Natural killer cell (primary cell): ENCODE data around the gene NID1. TPM values are rescaled to one million over a fixed set of nuclear protein-coding genes. Genes with fewer than 3 reads are reported as not detected.

Experiments used
- ATAC-seq, 3 donors: fragments of 150-1000 bp in 2 of 3; fragments of 200-7000 bp in 1 of 3; cut with Tn5 transposase; 1 replicate in 1 of 3; 2 replicates in 2 of 3; pipeline ENCODE4 v1.10.0; 2021; ENCODE audit warnings: mild to moderate bottlenecking in 2 of 3, moderate library complexity in 2 of 3
- DNase-seq, 2 donors: peaks; one replicate each; pipeline versions ENCODE4 v3.0.0 to v3.0.0-alpha.2; 2013 to 2021; ENCODE audit warnings: mixed read lengths in 1 of 2
- H3K27ac ChIP-seq: one replicate; pipeline ENCODE4 v1.5.1; 2013; ENCODE audit warnings: mild to moderate bottlenecking, low read length
- H3K27me3 ChIP-seq: one replicate; pipeline ENCODE4 v1.6.1; 2013; ENCODE audit warnings: low read length; ENCODE audit not compliant: control insufficient read depth, insufficient read depth
- H3K36me3 ChIP-seq: one replicate; pipeline ENCODE4 v1.6.1; 2013; ENCODE audit warnings: low read length; ENCODE audit not compliant: control insufficient read depth, insufficient read depth
- H3K4me1 ChIP-seq: one replicate; pipeline ENCODE4 v1.6.1; 2013; ENCODE audit warnings: low read length; ENCODE audit not compliant: control insufficient read depth, insufficient read depth
- H3K4me3 ChIP-seq: one replicate; pipeline ENCODE4 v1.5.1; 2013; ENCODE audit warnings: low read length
- H3K9me3 ChIP-seq: one replicate; pipeline ENCODE4 v1.6.1; 2013; ENCODE audit warnings: low read length; ENCODE audit not compliant: control insufficient read depth, insufficient read depth
- H3K27ac Mint-ChIP-seq, 2 donors: one replicate each; pipeline ENCODE4 v1.8.0; 2022; ENCODE audit warnings: mild to moderate bottlenecking in 2 of 2, mixed read lengths in 2 of 2, moderate library complexity in 1 of 2
- H3K27me3 Mint-ChIP-seq, 2 donors: one replicate each; pipeline ENCODE4 v1.8.0; 2022; ENCODE audit warnings: low read depth in 2 of 2, mixed read lengths in 2 of 2
- H3K36me3 Mint-ChIP-seq: one replicate; pipeline ENCODE4 v1.8.0; 2022; ENCODE audit warnings: mixed read lengths
- H3K4me1 Mint-ChIP-seq, 2 donors: one replicate each; pipeline ENCODE4 v1.8.0; 2022; ENCODE audit warnings: mixed read lengths in 2 of 2
- H3K4me3 Mint-ChIP-seq: one replicate; pipeline ENCODE4 v1.8.0; 2022; ENCODE audit warnings: mild to moderate bottlenecking, moderate library complexity, mixed read lengths
- H3K9me3 Mint-ChIP-seq, 2 donors: one replicate each; pipeline ENCODE4 v1.8.0; 2022; ENCODE audit warnings: mixed read lengths in 2 of 2
- WGBS: methylation state at CpG from one replicate; pipeline ENCODE4 v1.1.7; 2013; ENCODE audit warnings: missing lambda C conversion rate; ENCODE audit not compliant: insufficient coverage; 5-methylcytosine and 5-hydroxymethylcytosine counted together
- intact Hi-C: fragments of 100-400 bp; cut with micrococcal nuclease; formaldehyde crosslinking; loops from one replicate; pipeline ENCODE4 v1.14.2; 2022
- total RNA-seq, 4 donors: library from RNA; stranded (reverse); fragments of 120-200 nt in 1 of 4; gene quantifications; one replicate each; pipeline versions ENCODE4 v1.2.3 to v1.2.4, GENCODE V29; 2013 to 2022
- TF ChIP-seq, protein P1 (sequence below): fragments of 200-600 bp; IDR thresholded peaks from one replicate; pipeline ENCODE4 v1.8.0; 2022; ENCODE audit warnings: antibody characterized with exemption

Gene NID1
- total RNA-seq, 3 donors from 2014 or later (not counting 1 experiment from before 2014, with no cell fraction given), result 0.32 to 0.92 (median 0.85) TPM

DNA sequence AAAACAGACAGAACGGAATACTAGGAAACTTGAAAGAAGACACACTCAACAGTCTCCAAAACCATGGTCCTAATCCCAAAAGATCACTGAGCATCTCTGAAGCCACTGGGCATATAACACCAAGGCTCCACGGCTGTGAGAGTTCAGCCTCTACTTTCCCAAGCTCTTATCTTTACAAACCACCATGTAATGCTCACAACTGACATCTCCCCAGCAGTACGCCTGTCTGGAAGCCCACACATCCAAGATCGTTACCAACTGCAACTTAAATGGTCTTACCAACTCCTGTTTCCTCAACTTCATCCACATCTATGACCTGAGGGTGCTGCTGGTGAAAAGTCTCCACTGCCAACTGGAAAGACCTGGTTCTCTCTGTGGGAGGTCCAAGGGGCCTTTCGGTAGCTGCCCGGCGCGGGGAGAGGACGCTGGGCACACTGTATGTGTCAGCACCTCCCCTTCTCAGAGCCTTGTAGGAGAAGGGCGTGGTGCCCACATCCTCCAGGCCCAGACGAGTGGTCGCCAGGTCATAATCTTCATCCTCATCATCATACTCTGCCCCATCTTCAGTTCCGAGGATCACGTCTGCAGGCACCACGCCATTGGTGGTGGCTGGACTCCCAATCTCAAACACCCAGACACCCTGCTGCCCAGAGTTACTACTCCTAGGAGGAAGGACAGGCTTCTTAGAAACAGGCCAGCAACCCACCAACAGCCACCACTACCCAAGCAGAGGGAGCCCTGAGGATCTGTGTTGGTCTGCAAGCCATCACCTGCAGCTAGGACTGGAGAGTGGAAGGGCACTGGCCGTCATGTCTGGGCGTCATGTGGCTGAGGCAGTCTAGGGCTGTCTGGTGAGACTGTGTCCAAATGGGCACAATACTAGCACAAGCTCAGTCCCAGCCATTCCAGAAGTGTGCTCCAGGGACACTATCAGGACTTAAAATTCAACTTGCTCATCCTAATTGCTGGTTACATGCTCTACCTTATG lies 23.0 kb downstream of the NID1 start:
- Histone ChIP-seq H3K4me3 (no peak overlapping the region), H3K27me3 (no peaks in the 10 kb centered on the region), H3K36me3 (no peaks in the 10 kb centered on the region), H3K27ac (no peak overlapping the region), H3K9me3 (no peaks in the 10 kb centered on the region), H3K4me1 (no peaks in the 10 kb centered on the region)
- DNase-seq (no peak), ATAC-seq (no peak)
- Mint-ChIP-seq H3K9me3 (no peaks in the 10 kb centered on the region), H3K36me3 (no peaks in the 10 kb centered on the region), H3K4me1 (no peaks in the 10 kb centered on the region), H3K4me3 (no peak overlapping the region), H3K27me3 (peaks cover 0 to 12% of the 10 kb centered on the region in 2 donors), H3K27ac (no peak overlapping the region)
- intact Hi-C loops, result no loop called here
- TF ChIP-seq, protein P1, sequence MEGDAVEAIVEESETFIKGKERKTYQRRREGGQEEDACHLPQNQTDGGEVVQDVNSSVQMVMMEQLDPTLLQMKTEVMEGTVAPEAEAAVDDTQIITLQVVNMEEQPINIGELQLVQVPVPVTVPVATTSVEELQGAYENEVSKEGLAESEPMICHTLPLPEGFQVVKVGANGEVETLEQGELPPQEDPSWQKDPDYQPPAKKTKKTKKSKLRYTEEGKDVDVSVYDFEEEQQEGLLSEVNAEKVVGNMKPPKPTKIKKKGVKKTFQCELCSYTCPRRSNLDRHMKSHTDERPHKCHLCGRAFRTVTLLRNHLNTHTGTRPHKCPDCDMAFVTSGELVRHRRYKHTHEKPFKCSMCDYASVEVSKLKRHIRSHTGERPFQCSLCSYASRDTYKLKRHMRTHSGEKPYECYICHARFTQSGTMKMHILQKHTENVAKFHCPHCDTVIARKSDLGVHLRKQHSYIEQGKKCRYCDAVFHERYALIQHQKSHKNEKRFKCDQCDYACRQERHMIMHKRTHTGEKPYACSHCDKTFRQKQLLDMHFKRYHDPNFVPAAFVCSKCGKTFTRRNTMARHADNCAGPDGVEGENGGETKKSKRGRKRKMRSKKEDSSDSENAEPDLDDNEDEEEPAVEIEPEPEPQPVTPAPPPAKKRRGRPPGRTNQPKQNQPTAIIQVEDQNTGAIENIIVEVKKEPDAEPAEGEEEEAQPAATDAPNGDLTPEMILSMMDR, result no peak
- WGBS, result 90% methylated on average over 17 of the region's 17 CpGs

- H3K4me3 ChIP-seq, result no peak overlapping the region
- ATAC-seq, result no peak
- H3K9me3 ChIP-seq, result no peaks in the 10 kb centered on the region
- TF ChIP-seq, protein P1, result no peak
- Mint-ChIP-seq H3K4me3 (no peak overlapping the region), H3K27me3 (peaks cover 0 to 9% of the 10 kb centered on the region in 2 donors), H3K27ac (no peak overlapping the region), H3K9me3 (no peaks in the 10 kb centered on the region), H3K36me3 (no peaks in the 10 kb centered on the region), H3K4me1 (no peaks in the 10 kb centered on the region)
- H3K4me1 ChIP-seq, result no peaks in the 10 kb centered on the region
- DNase-seq, result no peak
- no peaks in the 10 kb centered on the region for H3K36me3 ChIP-seq
- no peaks in the 10 kb centered on the region for H3K27me3 ChIP-seq
- H3K27ac ChIP-seq, result no peak overlapping the region
- intact Hi-C loops, result no loop called here
- 92% methylated on average over 13 of the region's 13 CpGs for WGBS
Measured at GRCh38 chr1:236039740-236040685, 24.9 kb downstream of the NID1 start.

DNA sequence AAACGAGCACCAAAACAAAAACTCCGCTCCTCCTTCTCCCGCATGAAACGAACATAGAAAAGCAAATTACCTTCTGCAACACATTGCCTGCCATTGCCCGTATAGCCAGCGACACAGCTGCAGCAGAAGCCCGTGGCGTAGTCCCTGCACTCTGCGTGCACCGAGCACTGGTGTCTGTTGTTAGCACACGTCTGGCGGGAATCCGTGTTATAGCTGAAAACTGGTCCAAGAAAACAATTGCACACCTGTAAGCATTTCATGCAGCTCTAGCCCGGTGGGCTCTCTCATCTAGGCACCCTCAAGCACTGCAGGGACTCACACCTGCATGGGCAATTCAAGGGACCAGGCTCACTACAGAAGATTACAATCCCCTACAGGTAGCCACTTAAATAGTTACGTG lies 26.9 kb downstream of the NID1 start:
- H3K9me3 ChIP-seq, result no peaks in the 10 kb centered on the region
- H3K27ac ChIP-seq, result no peak overlapping the region
- H3K4me1 ChIP-seq, result no peaks in the 10 kb centered on the region
- Mint-ChIP-seq H3K4me3 (no peak overlapping the region), H3K36me3 (no peaks in the 10 kb centered on the region), H3K27me3 (peaks cover 0 to 6% of the 10 kb centered on the region in 2 donors), H3K9me3 (no peaks in the 10 kb centered on the region), H3K4me1 (no peaks in the 10 kb centered on the region), H3K27ac (no peak overlapping the region)
- H3K27me3 ChIP-seq, result no peaks in the 10 kb centered on the region
- H3K4me3 ChIP-seq, result no peak overlapping the region
- 94% methylated on average over 15 of the region's 15 CpGs for WGBS
- ATAC-seq (no peak), DNase-seq (no peak)
- no peaks in the 10 kb centered on the region for H3K36me3 ChIP-seq
- intact Hi-C loops, result no loop called here
- TF ChIP-seq, protein P1, result no peak
